Mucosa of stomach (tissue), 1 donor: ENCODE measurements around the gene ABHD5.

Experiments
- H3K27me3 ChIP-seq: one replicate; pipeline ENCODE4 v1.7.0; 2013; ENCODE audit warnings: mild to moderate bottlenecking, low read length; ENCODE audit not compliant: control insufficient read depth, insufficient read depth
- H3K36me3 ChIP-seq: one replicate; pipeline ENCODE4 v1.7.0; 2013; ENCODE audit warnings: low read length; ENCODE audit not compliant: control insufficient read depth, insufficient read depth
- H3K4me1 ChIP-seq: one replicate; pipeline ENCODE4 v1.7.0; 2013; ENCODE audit warnings: mild to moderate bottlenecking, low read length; ENCODE audit not compliant: control insufficient read depth, insufficient read depth
- H3K4me3 ChIP-seq: one replicate; pipeline ENCODE4 v1.7.0; 2013; ENCODE audit warnings: low read length
- H3K9ac ChIP-seq: one replicate; pipeline ENCODE4 v1.7.0; 2013; ENCODE audit warnings: mild to moderate bottlenecking, low read length, moderate library complexity
- H3K9me3 ChIP-seq: one replicate; pipeline ENCODE4 v1.7.0; 2013; ENCODE audit warnings: mild to moderate bottlenecking, low read length, moderate library complexity; ENCODE audit not compliant: control insufficient read depth
- donor health status: Pancreatic carcinoma.

Gene ABHD5

GRCh38 chr3:43752905-43753304 lies 62.2 kb downstream of the ABHD5 start:
- Histone ChIP-seq H3K4me3 (no peak overlapping the region), H3K36me3 (no peaks in the 10 kb centered on the region), H3K4me1 (no peaks in the 10 kb centered on the region), H3K9ac (no peak overlapping the region), H3K27me3 (no peaks in the 10 kb centered on the region), H3K9me3 (no peaks in the 10 kb centered on the region)

DNA sequence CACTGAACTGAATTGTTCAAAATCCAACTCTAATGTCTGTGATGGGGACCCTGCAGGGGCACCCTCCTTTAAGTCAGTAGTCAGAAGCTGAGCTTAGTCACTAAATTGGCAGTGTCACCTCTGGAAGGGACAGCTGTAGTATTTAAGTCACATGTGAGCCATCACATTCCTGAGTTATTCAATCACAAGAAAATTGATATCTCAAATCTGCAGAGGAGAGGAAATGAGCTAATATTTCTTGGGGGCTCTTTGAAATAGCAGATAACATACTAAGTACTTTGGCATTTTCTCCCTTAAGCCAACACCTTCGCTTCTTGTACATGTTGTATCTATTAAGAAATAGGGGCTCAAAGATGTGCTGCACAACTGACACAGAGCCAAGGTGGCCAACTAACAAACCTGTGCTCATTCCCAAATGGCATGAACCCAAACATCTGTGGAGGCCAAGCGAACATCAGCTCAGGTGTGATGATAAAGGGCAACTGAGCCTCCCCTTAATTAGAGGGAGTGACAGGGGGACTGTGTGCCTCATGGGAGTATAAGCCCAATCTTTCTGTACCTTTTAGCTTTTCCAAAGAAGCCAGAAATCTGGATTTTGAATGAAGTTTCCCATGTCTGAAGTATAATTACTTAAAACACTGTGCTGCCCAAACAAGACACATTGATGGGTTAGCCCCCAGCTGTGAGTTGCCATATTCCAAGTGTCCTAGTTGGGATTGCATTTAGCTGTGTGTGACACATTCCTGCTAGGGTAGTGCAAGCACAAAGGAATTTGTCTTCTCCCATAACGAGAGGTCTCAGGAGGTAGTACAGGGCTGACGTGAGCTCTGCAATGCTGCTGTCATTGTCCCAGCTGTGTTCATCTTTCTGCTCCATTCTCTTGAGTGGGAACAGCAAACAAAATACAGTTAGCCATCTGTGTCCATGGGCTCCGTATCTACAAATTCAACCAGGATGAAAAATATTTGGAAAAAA lies 63.3 kb downstream of the ABHD5 start:
- Histone ChIP-seq H3K9ac (no peak overlapping the region), H3K36me3 (no peaks in the 10 kb centered on the region), H3K4me3 (no peak overlapping the region), H3K27me3 (no peaks in the 10 kb centered on the region), H3K4me1 (no peaks in the 10 kb centered on the region), H3K9me3 (no peaks in the 10 kb centered on the region)

GRCh38 chr3:43755516-43756200 lies 64.9 kb downstream of the ABHD5 start:
- Histone ChIP-seq H3K36me3 (no peaks in the 10 kb centered on the region), H3K4me3 (no peak overlapping the region), H3K4me1 (no peaks in the 10 kb centered on the region), H3K9ac (no peak overlapping the region), H3K9me3 (no peaks in the 10 kb centered on the region), H3K27me3 (no peaks in the 10 kb centered on the region)

GRCh38 chr3:43757666-43758321 lies 67.1 kb downstream of the ABHD5 start:
- Histone ChIP-seq H3K9me3 (no peaks in the 10 kb centered on the region), H3K9ac (no peak overlapping the region), H3K4me3 (no peak overlapping the region), H3K36me3 (no peaks in the 10 kb centered on the region), H3K4me1 (no peaks in the 10 kb centered on the region), H3K27me3 (no peaks in the 10 kb centered on the region)

GRCh38 chr3:43758592-43759225 lies 68.0 kb downstream of the ABHD5 start:
- Histone ChIP-seq H3K36me3 (no peaks in the 10 kb centered on the region), H3K27me3 (no peaks in the 10 kb centered on the region), H3K4me3 (no peak overlapping the region), H3K9ac (no peak overlapping the region), H3K4me1 (no peaks in the 10 kb centered on the region), H3K9me3 (no peaks in the 10 kb centered on the region)

DNA sequence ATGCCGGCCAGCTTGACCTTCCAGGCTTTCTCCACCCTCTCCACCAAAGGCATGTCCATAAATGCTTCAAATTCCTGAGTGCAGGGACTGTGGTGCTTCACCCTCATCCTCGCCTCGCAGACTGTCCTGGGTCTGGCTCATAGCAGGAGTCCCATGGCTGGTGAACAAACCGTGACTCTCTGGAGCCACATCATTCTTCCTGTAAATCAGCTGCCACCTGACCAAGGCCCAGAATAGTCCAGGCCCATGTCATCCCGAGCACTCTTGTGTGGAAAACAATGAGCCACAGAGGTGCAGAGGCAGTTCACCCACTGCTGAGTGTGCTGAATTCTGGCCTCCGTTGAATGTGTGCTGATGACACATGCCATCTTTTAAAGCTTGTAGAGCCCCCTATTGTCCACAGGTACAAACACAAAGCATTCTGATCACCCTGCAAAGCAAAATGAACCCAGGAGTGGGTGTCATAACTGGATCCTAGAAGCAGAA lies 68.6 kb downstream of the ABHD5 start:
- Histone ChIP-seq H3K27me3 (no peaks in the 10 kb centered on the region), H3K9ac (no peak overlapping the region), H3K9me3 (no peaks in the 10 kb centered on the region), H3K4me3 (no peak overlapping the region), H3K4me1 (no peaks in the 10 kb centered on the region), H3K36me3 (no peaks in the 10 kb centered on the region)

DNA sequence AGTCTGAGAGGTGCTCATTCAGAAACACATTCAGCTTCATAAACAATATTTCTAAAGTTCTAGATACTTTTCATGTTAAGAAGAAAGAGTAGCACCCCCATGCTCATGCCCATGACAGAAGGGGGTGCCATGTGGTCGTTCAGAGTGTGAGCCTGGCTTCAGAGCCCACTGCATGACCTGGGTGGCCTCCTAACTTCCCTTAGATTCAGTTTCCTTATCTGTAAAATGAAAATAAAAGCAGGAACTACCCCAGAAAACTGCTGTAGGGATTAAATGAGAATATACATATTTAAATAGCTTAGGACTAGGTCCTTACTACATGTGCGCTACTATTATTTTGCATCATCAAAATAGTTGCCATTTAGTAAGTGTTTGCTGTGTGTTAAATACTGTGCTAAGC lies 69.2 kb downstream of the ABHD5 start:
- Histone ChIP-seq H3K9me3 (no peaks in the 10 kb centered on the region), H3K36me3 (no peaks in the 10 kb centered on the region), H3K4me1 (no peaks in the 10 kb centered on the region), H3K27me3 (no peaks in the 10 kb centered on the region), H3K4me3 (no peak overlapping the region), H3K9ac (no peak overlapping the region)

- H3K4me1 ChIP-seq, result no peaks in the 10 kb centered on the region
- H3K36me3 ChIP-seq, result no peaks in the 10 kb centered on the region
- H3K9ac ChIP-seq, result no peak overlapping the region
- no peaks in the 10 kb centered on the region for H3K9me3 ChIP-seq
- H3K4me3 ChIP-seq, result no peak overlapping the region
- no peaks in the 10 kb centered on the region for H3K27me3 ChIP-seq
Measured at GRCh38 chr3:43760938-43761337, 70.2 kb downstream of the ABHD5 start.

DNA sequence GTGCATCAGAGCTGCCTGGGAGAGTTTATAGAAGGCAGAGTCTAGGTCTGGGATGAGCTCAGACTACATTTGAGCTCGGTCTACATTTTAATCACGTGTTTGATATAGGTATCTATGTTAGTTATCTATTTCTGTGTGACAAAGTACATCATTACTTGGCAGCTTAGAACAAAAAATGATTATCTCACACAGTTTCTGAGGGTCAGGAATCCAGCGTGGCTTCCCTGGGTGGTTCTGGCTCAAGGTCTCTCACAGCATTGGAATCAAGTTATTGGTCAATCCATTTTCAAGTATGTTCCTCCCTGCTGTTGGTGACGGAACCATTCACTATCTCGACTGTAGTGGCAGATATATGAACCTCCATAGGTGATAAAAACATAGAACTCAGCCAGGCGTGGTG lies 71.7 kb downstream of the ABHD5 start:
- no peaks in the 10 kb centered on the region for H3K4me1 ChIP-seq

DNA sequence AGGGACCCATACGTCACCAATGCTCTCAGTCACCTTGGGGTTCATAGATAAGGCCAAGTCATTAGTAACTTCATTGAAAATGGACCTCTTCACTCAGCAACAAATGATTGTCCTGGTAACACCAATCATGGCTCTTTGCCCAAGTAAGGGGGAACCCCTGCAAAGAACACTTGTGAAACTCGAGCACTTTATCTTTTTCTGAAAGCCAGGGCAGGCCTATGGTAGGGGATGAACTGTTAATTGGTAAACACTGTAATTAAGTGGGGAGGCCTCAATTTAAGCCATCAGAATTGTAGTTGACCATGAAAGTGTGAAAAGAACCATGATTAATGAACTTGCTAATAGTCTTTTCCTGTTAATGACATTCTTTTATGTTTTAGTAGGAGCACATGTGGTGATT lies 73.3 kb downstream of the ABHD5 start:
- Histone ChIP-seq H3K4me3 (no peak overlapping the region), H3K27me3 (no peaks in the 10 kb centered on the region), H3K9ac (no peak overlapping the region), H3K4me1 (peaks cover 4% of the 10 kb centered on the region), H3K9me3 (no peaks in the 10 kb centered on the region), H3K36me3 (no peaks in the 10 kb centered on the region)

More for the DNA sequence above, 71.7 kb downstream of the ABHD5 start:
- Histone ChIP-seq H3K4me3 (no peak overlapping the region), H3K9ac (no peak overlapping the region), H3K9me3 (no peaks in the 10 kb centered on the region), H3K27me3 (no peaks in the 10 kb centered on the region), H3K36me3 (no peaks in the 10 kb centered on the region)

- Histone ChIP-seq H3K27me3 (no peaks in the 10 kb centered on the region), H3K4me3 (no peak overlapping the region), H3K36me3 (no peaks in the 10 kb centered on the region), H3K9ac (no peak overlapping the region), H3K4me1 (peaks cover 8% of the 10 kb centered on the region), H3K9me3 (no peaks in the 10 kb centered on the region)
Measured at GRCh38 chr3:43764471-43764870, 73.7 kb downstream of the ABHD5 start.
